Dendritic cell treated with granulocyte-macrophage colony-stimulating factor and Interleukin-4, amounts not matched to agents 40 ng/mL and 50 ng/mL, for 4 days (primary cell): ENCODE measurements around the gene ARSA.

ENCODE experiments used
- H3K27ac Mint-ChIP-seq: one replicate; pipeline ENCODE4 v1.8.0; 2022; ENCODE audit warnings: mild to moderate bottlenecking, mixed read lengths
- H3K27me3 Mint-ChIP-seq: one replicate; pipeline ENCODE4 v1.8.0; 2022; ENCODE audit warnings: mild to moderate bottlenecking, mixed read lengths
- H3K36me3 Mint-ChIP-seq: one replicate; pipeline ENCODE4 v1.8.0; 2022; ENCODE audit warnings: low read depth, mixed read lengths
- H3K4me1 Mint-ChIP-seq: one replicate; pipeline ENCODE4 v1.8.0; 2022; ENCODE audit warnings: low read depth, mixed read lengths
- H3K4me3 Mint-ChIP-seq: one replicate; pipeline ENCODE4 v1.8.0; 2022; ENCODE audit warnings: mild to moderate bottlenecking, moderate library complexity, mixed read lengths
- H3K9me3 Mint-ChIP-seq: one replicate; pipeline ENCODE4 v1.8.0; 2022; ENCODE audit warnings: mixed read lengths
- intact Hi-C: fragments of 100-400 bp; cut with micrococcal nuclease; formaldehyde crosslinking; loops from one replicate; pipeline ENCODE4 v1.15.0; 2022

ARSA gene

DNA sequence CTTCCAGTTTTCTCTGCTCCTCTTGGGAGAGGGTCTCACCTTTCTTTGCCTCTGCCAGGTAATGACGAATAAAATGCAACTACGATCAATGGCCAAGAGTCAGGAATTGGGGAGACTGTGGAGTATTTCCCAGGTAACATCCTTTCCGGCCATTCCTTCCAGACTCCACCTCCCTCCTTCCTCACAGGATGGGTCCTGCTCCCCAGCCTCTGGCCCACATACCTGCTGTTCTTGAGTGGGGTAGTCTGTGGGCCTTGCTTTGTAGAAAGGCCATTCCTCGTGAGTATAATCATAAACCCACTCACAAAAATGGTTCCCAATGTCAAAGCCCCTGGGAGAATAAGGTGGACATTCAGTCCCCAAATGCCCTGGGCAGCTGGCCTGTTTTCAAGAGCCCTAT, 48.2 kb downstream of the ARSA start:
- Mint-ChIP-seq H3K36me3 (peaks cover 47% of the 10 kb centered on the region), H3K4me3 (no peak overlapping the region), H3K4me1 (peaks cover 47% of the 10 kb centered on the region), H3K9me3 (no peaks in the 10 kb centered on the region), H3K27ac (no peak overlapping the region), H3K27me3 (peaks cover 9% of the 10 kb centered on the region)
- intact Hi-C loops, result loop anchor here (5.0 kb wide), 1 partner anchor 72 kb away; the partner anchor contains the start of genes LMF2 and NCAPH2

DNA sequence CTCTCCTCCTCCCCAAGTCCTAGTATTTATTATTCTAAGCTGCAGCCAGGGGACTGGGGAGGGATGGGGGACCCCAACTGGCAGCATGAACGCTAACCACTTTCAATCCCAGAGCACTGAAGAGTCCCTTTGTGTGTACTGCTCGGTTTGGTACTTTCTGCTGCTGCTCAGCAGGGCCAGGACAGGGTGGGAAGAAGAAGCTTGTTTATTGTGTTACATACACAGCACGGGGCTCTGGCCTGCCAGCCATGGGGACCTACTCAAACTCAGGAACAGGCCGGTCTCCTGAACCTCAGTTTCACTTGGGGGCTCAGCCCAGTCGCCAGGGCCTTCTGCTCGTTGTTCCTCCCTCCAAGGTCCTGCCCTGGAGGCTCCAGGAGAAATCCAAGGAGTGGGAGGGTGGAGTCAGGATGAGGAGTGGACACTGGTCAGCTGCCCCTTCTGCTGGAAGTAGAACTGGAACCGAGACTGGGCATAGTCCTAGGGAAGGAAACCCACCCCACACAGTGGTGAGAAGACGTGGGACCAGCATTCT, 49.1 kb downstream of the ARSA start:
- H3K9me3 Mint-ChIP-seq, result no peaks in the 10 kb centered on the region
- peaks cover 9% of the 10 kb centered on the region for H3K27me3 Mint-ChIP-seq
- intact Hi-C loops, result no loop called here
- H3K4me1 Mint-ChIP-seq, result peaks cover 47% of the 10 kb centered on the region
- no peak overlapping the region for H3K27ac Mint-ChIP-seq
- no peak overlapping the region for H3K4me3 Mint-ChIP-seq
- peaks cover 56% of the 10 kb centered on the region for H3K36me3 Mint-ChIP-seq

DNA sequence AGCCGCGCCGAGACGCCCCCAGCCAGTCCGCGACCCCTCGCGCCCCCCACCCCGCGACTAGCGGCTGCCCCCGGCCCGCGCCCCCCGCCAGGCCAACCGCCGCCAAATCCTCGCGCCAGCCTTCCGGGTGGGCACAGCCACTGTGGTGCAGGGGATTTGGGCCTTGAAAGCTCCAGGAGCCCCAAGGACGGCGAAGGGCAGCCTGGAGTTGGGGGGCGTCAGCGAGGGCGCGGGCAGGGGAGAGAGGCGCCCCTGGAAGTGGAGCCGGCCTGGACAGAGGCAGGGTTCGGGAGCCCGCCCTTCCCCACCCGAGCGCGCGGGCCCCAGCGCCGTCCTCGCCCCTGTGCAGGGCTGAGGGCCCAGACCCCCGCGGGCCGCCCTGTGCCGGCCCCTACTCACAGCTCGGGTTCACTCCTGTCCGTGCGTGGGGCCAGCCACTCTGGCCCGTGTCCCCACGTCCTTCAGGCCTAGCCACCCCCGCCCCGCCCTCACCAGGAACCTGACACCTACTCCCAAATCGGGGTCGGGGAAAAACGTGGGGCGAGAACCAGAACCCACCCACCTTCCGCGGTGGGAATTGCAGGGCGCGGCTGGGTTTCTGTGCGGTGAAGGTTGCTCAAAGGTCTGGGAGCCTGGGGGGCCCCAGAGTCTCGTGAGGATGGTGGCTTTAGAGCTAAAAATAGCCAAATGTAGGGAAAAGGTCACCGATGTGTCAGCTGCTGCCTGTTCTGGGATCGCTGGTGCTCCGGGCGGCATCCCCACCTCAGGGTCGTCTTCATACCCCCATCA, 49.8 kb downstream of the ARSA start, which contains the start of gene CPT1B:
Gene CPT1B (minus strand): TSS at position 441 of the 789 bp plus-strand sequence. CDS start 512 bp downstream, outside the sequence.
- peaks cover 41% of the 10 kb centered on the region for H3K4me1 Mint-ChIP-seq
- intact Hi-C loops, result loop anchor here (2.0 kb wide), 1 partner anchor 43 kb away; no protein-coding TSS in a partner anchor
- no peak within 1 kb of the TSS for H3K27ac Mint-ChIP-seq
- no peak within 1 kb of the TSS for H3K4me3 Mint-ChIP-seq
- H3K27me3 Mint-ChIP-seq, result peaks cover 9% of the 10 kb centered on the region
- H3K36me3 Mint-ChIP-seq, result peaks cover 60% of the 10 kb centered on the region
- no peaks in the 10 kb centered on the region for H3K9me3 Mint-ChIP-seq

DNA sequence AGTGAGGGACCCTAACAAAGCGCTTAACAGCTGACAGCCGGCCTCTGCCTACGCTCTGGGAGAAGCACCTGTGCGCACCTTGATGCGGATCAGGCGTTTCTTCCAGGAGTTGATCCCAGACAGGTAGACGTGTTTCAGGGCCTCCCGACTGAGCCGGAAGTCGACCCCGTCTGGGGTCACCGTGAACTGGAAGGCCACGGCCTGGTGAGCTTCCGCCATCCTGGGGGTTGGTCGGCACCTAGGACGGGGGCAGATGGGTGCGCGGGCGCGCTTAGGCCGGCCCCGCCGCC, 50.3 kb downstream of the ARSA start:
- Mint-ChIP-seq H3K9me3 (no peaks in the 10 kb centered on the region), H3K27me3 (peaks cover 9% of the 10 kb centered on the region), H3K4me3 (no peak overlapping the region), H3K27ac (no peak overlapping the region), H3K36me3 (peaks cover 63% of the 10 kb centered on the region), H3K4me1 (peaks cover 41% of the 10 kb centered on the region)
- intact Hi-C loops, result loop anchor here (2.0 kb wide), 1 partner anchor 43 kb away; no protein-coding TSS in a partner anchor

DNA sequence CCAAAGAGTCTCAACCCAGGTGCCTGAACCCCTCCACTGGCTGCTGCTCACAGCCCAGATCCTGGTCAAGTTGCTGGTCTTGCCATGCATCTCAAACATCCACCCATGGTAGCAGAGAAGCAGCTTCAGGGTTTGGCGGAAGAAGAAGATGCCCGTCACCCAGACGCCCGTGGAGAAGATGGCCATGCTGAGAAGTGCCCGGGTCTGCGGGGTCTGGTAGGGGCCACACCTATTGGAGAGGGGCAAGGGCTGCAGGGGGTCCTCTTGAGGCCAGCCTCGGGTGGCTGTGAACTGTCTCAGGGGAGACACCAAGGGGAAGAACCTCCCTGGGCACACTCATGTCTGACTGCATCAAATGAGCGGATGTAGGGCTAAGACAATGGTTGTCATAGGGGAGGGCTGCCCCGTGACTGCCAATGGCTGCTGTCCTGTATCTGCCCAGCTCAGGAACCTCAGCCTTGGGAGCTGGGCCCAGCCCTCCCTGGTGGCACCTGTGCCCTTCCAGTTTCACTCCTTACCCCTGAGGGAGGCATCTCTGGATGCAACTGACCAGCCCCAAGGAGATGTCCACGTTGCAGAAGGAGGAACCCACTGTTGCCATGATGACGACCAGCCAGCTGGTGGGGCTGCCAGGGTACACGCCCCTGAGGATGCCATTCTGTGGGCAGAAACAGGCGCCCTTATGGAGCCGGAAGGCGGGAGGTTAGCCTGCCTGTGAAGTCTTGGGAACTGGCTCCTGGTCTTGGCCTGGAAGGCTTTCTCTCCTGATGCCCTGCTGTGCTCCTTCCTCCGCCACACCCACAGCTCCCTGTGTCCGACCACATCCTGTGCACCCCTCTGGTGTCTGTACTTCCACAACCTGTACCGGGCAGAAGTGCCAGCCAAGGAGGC, 50.9 kb downstream of the ARSA start:
- Mint-ChIP-seq H3K27me3 (peaks cover 9% of the 10 kb centered on the region), H3K9me3 (no peaks in the 10 kb centered on the region), H3K4me3 (no peak overlapping the region), H3K36me3 (peaks cover 64% of the 10 kb centered on the region), H3K4me1 (peaks cover 41% of the 10 kb centered on the region), H3K27ac (no peak overlapping the region)
- intact Hi-C loops, result loop anchor here (2.0 kb wide), 1 partner anchor 44 kb away; no protein-coding TSS in a partner anchor

DNA sequence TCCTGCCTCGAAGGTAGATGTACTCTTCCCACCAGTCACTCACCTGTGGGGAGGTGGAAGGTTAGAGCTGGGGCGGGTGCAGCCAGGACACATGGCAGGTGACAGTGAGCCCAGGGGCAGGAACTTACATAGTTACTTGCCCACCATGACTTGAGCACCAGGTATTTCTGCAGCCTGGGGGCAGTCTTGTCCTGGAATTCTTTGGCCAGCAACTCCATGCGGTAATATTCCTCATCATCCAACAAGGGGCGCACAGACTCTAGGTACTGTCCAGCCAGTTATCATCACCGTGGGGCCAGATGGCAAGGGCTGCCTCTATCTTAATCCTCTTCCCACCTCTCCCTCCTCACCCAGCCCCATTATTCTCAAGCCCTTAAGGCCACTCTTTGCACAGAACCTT, 51.9 kb downstream of the ARSA start:
- no peak overlapping the region for H3K27ac Mint-ChIP-seq
- H3K9me3 Mint-ChIP-seq, result no peaks in the 10 kb centered on the region
- H3K36me3 Mint-ChIP-seq, result peaks cover 69% of the 10 kb centered on the region
- peaks cover 9% of the 10 kb centered on the region for H3K27me3 Mint-ChIP-seq
- peaks cover 33% of the 10 kb centered on the region for H3K4me1 Mint-ChIP-seq
- intact Hi-C loops, result loop anchor here (2.0 kb wide), 1 partner anchor 45 kb away; no protein-coding TSS in a partner anchor
- H3K4me3 Mint-ChIP-seq, result no peak overlapping the region

DNA sequence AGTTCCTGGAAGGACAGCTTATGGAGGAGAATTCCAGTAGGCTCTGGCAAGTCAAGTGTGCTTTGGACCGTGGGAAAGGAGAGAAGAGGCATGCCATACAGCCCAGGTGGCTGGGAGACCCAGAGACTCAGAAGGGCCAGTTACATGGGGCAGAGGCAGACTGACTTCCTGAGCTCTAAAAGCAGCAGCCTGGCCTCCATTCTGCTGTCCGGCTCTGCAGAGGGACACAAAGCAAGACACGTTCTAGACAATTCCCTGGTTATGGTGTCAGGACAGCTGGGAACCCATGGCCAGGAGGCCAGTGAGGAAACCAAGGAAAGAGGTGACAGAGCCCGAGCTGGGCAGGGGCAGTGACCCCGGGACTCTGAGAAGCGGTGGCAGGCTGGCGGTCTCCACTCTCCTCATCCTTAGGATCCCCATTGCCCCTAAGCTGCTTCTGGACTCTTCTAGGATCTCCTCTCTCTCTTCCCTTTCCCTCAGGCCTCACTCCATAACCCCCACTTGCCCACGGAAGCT, 52.5 kb downstream of the ARSA start:
- Mint-ChIP-seq H3K36me3 (peaks cover 69% of the 10 kb centered on the region), H3K4me3 (no peak overlapping the region), H3K4me1 (peaks cover 30% of the 10 kb centered on the region), H3K27me3 (peaks cover 9% of the 10 kb centered on the region), H3K27ac (no peak overlapping the region), H3K9me3 (no peaks in the 10 kb centered on the region)
- intact Hi-C loops, result no loop called here
